Thyroid gland (tissue), 4 donors: ENCODE measurements around the gene ACAP2. TPM values are rescaled to one million over a fixed set of nuclear protein-coding genes. Genes with fewer than 3 reads are reported as not detected.

ENCODE experiments used
- DNase-seq, 2 donors: peaks; one replicate each; pipeline ENCODE4 v3.0.0-alpha.2; 2019
- H3K27ac ChIP-seq, 3 donors: fragments of 200-600 bp; sonication (generic); 1 replicate in 2 of 3; 2 replicates in 1 of 3; pipeline ENCODE4 v1.5.1; 2016 to 2019; ENCODE audit warnings: mild to moderate bottlenecking in 1 of 3, moderate library complexity in 1 of 3
- H3K27me3 ChIP-seq: fragments of 200-600 bp; sonication (generic); one replicate; pipeline ENCODE4 v1.5.1; 2019
- H3K36me3 ChIP-seq, 2 donors: fragments of 200-600 bp; sonication (generic); one replicate each; pipeline ENCODE4 v1.5.1; 2016 to 2019
- H3K4me1 ChIP-seq, 2 donors: fragments of 200-600 bp; sonication (generic); one replicate each; pipeline ENCODE4 v1.5.1; 2017 to 2019
- H3K4me3 ChIP-seq, 3 donors: fragments of 200-600 bp; sonication (generic); replicated peaks in 1 of 3; 1 replicate in 2 of 3; 2 replicates in 1 of 3; pipeline ENCODE4 v1.5.1; 2016; ENCODE audit warnings: mild to moderate bottlenecking in 1 of 3
- H3K9me3 ChIP-seq: fragments of 200-600 bp; sonication (generic); one replicate; pipeline ENCODE4 v1.5.1; 2017
- POLR2A ChIP-seq, 2 donors: fragments of 450-650 bp; IDR thresholded peaks; one replicate each; pipeline ENCODE4 v1.6.1; 2017; ENCODE audit warnings: antibody characterized with exemption in 2 of 2, mild to moderate bottlenecking in 2 of 2, moderate library complexity in 1 of 2
- WGBS, 2 donors: methylation state at CpG; one replicate each; pipeline ENCODE4 v1.1.5; 2017; 5-methylcytosine and 5-hydroxymethylcytosine counted together
- intact Hi-C: fragments of 100-400 bp; cut with DNase I; formaldehyde crosslinking; loops from one replicate; pipeline ENCODE4 v1.15.1; 2023
- total RNA-seq, 4 donors: library from RNA; depleted of rRNA; stranded (reverse); fragments of >200 nt; gene quantifications; one replicate each; pipeline ENCODE4 v1.2.3, GENCODE V29; 2016
- TF ChIP-seq, protein P1 (sequence below), 6 experiments: fragments of 200-600 bp in 3 of 6; fragments of 450-650 bp in 3 of 6; sonication (generic) in 3 of 6; IDR thresholded peaks; one replicate each; pipeline ENCODE4 v1.5.1; 2016 to 2019; ENCODE audit warnings: antibody characterized with exemption in 6 of 6, mild to moderate bottlenecking in 2 of 6, inconsistent platforms in 1 of 6, moderate library complexity in 1 of 6

Gene ACAP2
- total RNA-seq, 4 donors from 2014 or later, result 61.7 to 685 (median 71.3) TPM

DNA sequence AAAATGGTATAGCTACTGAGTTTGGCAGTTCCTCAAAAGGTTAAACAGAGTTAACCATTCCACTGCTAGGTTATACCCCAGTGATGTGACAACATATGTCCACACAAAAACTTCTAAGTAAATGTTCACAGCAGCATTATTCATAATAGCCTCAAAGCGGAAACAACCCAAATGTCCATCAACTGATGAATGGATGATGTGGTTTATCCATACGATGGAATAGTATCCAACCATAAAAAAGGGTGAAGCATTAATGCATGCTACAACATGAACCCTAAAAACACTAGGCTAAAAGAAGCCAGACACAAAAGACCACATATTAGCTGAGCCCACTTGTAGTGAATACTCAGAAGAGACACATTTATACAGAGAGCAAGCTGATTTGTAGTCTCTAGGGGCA lies 180.9 kb downstream of the ACAP2 start:
- no peak for TF ChIP-seq POLR2A (IDR thresholded peaks at IDR 0.05)
- TF ChIP-seq, protein P1, sequence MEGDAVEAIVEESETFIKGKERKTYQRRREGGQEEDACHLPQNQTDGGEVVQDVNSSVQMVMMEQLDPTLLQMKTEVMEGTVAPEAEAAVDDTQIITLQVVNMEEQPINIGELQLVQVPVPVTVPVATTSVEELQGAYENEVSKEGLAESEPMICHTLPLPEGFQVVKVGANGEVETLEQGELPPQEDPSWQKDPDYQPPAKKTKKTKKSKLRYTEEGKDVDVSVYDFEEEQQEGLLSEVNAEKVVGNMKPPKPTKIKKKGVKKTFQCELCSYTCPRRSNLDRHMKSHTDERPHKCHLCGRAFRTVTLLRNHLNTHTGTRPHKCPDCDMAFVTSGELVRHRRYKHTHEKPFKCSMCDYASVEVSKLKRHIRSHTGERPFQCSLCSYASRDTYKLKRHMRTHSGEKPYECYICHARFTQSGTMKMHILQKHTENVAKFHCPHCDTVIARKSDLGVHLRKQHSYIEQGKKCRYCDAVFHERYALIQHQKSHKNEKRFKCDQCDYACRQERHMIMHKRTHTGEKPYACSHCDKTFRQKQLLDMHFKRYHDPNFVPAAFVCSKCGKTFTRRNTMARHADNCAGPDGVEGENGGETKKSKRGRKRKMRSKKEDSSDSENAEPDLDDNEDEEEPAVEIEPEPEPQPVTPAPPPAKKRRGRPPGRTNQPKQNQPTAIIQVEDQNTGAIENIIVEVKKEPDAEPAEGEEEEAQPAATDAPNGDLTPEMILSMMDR (IDR thresholded peaks at IDR 0.05), result no peak
- H3K4me1 ChIP-seq, result peaks cover 6 to 19% of the 10 kb centered on the region in 2 donors
- intact Hi-C loops, result no loop called here
- no peaks in the 10 kb centered on the region for H3K9me3 ChIP-seq
- no peak overlapping the region for H3K27ac ChIP-seq
- no peak for DNase-seq
- no peak overlapping the region for H3K4me3 ChIP-seq
- WGBS, 2 donors, result 99 to 100% methylated on average over 2 of the region's 2 CpGs
- H3K27me3 ChIP-seq, result no peaks in the 10 kb centered on the region
- no peaks in the 10 kb centered on the region for H3K36me3 ChIP-seq

DNA sequence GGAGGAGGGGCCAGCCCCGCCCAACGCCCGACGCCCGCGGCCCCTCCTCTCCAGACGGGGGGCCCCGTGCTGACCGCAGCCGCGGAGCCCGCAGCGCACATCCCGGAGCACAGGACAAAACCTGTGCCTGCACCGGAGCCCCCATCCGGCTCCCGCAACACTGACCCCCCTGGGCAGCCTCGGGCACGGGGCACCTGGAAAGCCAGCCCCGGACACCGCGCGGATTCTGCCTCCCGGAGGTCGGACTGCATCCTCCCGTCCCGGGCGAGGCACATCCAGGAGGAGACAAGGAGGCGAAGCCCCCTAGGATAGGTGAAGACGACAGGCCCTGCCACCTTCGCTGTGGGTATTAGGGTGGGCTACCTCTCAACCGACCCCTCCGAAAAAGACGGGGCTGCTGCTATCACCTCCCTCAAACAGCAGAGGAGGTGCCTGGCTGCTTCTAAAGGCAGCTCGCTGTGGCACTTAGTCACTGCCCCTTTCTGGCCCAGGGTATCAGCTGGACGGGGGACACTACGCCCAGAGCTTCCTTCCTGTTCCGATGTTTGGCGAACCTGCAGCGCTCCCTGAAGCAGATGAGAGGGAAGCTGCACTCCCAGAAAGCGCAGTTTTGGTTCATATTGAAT lies 182.4 kb downstream of the ACAP2 start:
- Histone ChIP-seq H3K9me3 (no peaks in the 10 kb centered on the region), H3K4me1 (peaks cover 6 to 19% of the 10 kb centered on the region in 2 donors), H3K27me3 (no peaks in the 10 kb centered on the region), H3K36me3 (no peaks in the 10 kb centered on the region), H3K4me3 (peak overlapping the region in 2 of 3 donors; percentile 57 to 73), H3K27ac (peak overlapping the region; percentile 47 to 75 (median 63))
- 23 to 29% methylated on average over 9 to 15 of the region's 41 CpGs for WGBS, 2 donors
- DNase-seq, result peak; percentile 26 to 28
- intact Hi-C loops, result no loop called here
- TF ChIP-seq POLR2A (IDR thresholded peaks at IDR 0.05), result no peak
- TF ChIP-seq, protein P1 (IDR thresholded peaks at IDR 0.05), result no peak

DNA sequence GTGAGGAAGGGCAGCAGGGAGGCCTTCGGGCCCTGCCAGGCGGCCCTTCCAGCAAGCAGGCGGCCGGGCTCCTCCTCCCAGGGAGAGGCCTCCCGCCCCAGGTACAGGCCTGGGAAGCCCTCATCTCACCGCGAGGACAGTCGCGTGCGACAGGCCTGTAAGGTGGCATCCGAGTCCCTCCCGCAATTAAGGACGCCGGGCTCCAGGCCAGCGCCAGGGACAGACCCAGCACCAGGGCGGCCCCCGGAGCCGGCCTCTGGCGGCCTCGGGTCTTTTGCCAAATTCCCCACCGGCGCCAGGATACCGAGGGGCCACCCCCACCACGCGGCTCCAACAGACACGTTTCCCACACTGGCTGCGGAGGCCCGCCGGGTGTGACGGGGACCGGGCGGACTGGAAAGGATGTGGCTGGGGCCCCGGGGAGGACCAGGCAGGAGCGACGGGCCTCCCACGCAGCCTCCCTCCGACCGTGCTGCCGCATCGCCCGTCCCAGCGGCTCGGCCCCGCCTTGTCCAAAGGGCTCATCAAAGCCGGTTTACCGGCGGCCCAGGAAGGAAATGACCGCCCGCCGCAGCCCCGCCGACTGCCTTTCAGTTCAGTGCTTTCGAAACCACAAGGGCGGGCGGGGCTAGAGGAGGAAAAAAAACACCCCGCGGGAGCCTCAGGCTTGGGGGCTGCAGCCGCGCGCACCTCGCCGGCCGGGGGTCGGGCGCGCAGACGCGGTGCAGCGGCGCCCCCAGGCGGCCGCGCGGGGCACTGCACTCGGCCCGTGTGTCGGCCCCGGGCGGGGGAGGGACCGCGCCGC lies 183.1 kb downstream of the ACAP2 start:
- DNase-seq, result peak; percentile 84 to 86
- no peaks in the 10 kb centered on the region for H3K9me3 ChIP-seq
- intact Hi-C loops, result loop anchor here (5.0 to 10.0 kb wide), 3 partner anchors 145 to 577 kb away; no protein-coding TSS in a partner anchor
- peaks cover 6 to 19% of the 10 kb centered on the region in 2 donors for H3K4me1 ChIP-seq
- peak overlapping the region; percentile 68 to 87 (median 72) for H3K27ac ChIP-seq
- peak overlapping the region in 2 of 3 donors; percentile 27 to 57 for H3K4me3 ChIP-seq
- no peaks in the 10 kb centered on the region for H3K27me3 ChIP-seq
- peak in 1 of 2 donors; percentile 51 for TF ChIP-seq POLR2A (IDR thresholded peaks at IDR 0.05)
- TF ChIP-seq, protein P1 (IDR thresholded peaks at IDR 0.05), result peak; percentile 5 to 100 (median 67)
- H3K36me3 ChIP-seq, result no peaks in the 10 kb centered on the region
- WGBS, 2 donors, result 0% methylated on average over 11 to 41 of the region's 82 CpGs

DNA sequence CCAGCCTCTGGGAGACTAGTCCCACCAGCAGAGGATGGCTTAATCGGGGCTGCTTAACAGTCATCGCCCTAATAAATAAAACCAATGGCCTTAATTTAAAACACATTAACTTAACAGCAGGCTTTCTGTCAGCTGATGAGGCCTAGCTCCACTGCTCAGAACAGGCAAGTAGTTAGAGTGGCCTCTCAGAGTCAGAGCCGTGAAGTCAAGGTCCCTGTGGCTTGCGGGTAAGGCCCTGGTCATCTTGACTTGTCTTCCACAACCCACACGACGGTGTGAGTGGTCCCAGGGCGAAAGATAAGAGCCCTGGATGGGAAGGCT lies 183.7 kb downstream of the ACAP2 start:
- WGBS, 2 donors, result 67 to 70% methylated on average over 6 to 7 of the region's 7 CpGs
- no peak for DNase-seq
- Histone ChIP-seq H3K4me1 (peaks cover 6 to 19% of the 10 kb centered on the region in 2 donors), H3K9me3 (no peaks in the 10 kb centered on the region), H3K4me3 (peak overlapping the region in 1 of 3 donors; percentile 57), H3K27me3 (no peaks in the 10 kb centered on the region), H3K36me3 (no peaks in the 10 kb centered on the region), H3K27ac (peak overlapping the region; percentile 68 to 87 (median 72))
- TF ChIP-seq POLR2A (IDR thresholded peaks at IDR 0.05), result no peak
- TF ChIP-seq, protein P1 (IDR thresholded peaks at IDR 0.05), result no peak
- intact Hi-C loops, result loop anchor here (5.0 to 10.0 kb wide), 3 partner anchors 144 to 577 kb away; no protein-coding TSS in a partner anchor
